CD8-positive, alpha-beta memory T cell (primary cell): Measurements from ENCODE around the gene POU2F3. TPM values are rescaled to one million over a fixed set of nuclear protein-coding genes. Genes with fewer than 3 reads are reported as not detected.
"Not testable (repeated sequence)": the region's sequence is repeated elsewhere in the genome, so short reads cannot be mapped to it uniquely, and the experiment has no call there.

Experiments
- CTCF ChIA-PET: fragments of 350-600 bp; sonication (Branson Sonifier 250); formaldehyde crosslinking; loops from one replicate; lab custom pipeline; 2021; ENCODE audit warnings: antibody characterized with exemption; lab: Charles Lee
- POLR2A ChIA-PET: fragments of 350-600 bp; sonication (Branson Sonifier 250); formaldehyde crosslinking; loops from one replicate; lab custom pipeline; 2021; ENCODE audit warnings: antibody characterized with exemption; lab: Charles Lee
- DNase-seq, 5 donors: peaks; one replicate each; pipeline versions ENCODE4 v3.0.0 to v3.0.0-alpha.2; 2020 to 2022; ENCODE audit warnings: mixed read lengths in 1 of 5
- H3K27ac ChIP-seq: one replicate; pipeline ENCODE4 v1.7.0; 2013; ENCODE audit warnings: low read depth, mild to moderate bottlenecking, low read length, moderate library complexity
- H3K27me3 ChIP-seq: 2 replicates; pipeline ENCODE4 v1.7.0; 2013; ENCODE audit warnings: low read length, mild to moderate bottlenecking; ENCODE audit not compliant: insufficient read depth, poor library complexity, severe bottlenecking
- H3K36me3 ChIP-seq: 2 replicates; pipeline ENCODE4 v1.7.0; 2013; ENCODE audit warnings: mild to moderate bottlenecking, low read length, moderate library complexity; ENCODE audit not compliant: insufficient read depth
- H3K4me1 ChIP-seq: 2 replicates; pipeline ENCODE4 v1.7.0; 2013; ENCODE audit warnings: mild to moderate bottlenecking, low read length, moderate library complexity; ENCODE audit not compliant: insufficient read depth
- H3K4me3 ChIP-seq: 2 replicates; pipeline ENCODE4 v1.7.0; 2013; ENCODE audit warnings: mild to moderate bottlenecking, low read length
- H3K9me3 ChIP-seq: 2 replicates; pipeline ENCODE4 v1.7.0; 2013; ENCODE audit warnings: mild to moderate bottlenecking, low read length
- H3K27ac Mint-ChIP-seq, 8 donors: one replicate each; pipeline ENCODE4 v1.8.0; 2020 to 2021; ENCODE audit warnings: mixed read lengths in 8 of 8, mild to moderate bottlenecking in 6 of 8, inconsistent platforms in 3 of 8, moderate library complexity in 3 of 8
- H3K27me3 Mint-ChIP-seq, 2 donors: one replicate each; pipeline ENCODE4 v1.8.0; 2020 to 2021; ENCODE audit warnings: mixed read lengths in 2 of 2, mild to moderate bottlenecking in 1 of 2, moderate library complexity in 1 of 2
- H3K36me3 Mint-ChIP-seq, 3 donors: one replicate each; pipeline ENCODE4 v1.8.0; 2020 to 2021; ENCODE audit warnings: mixed read lengths in 3 of 3, inconsistent platforms in 1 of 3, mild to moderate bottlenecking in 1 of 3
- H3K4me1 Mint-ChIP-seq, 3 donors: one replicate each; pipeline ENCODE4 v1.8.0; 2020 to 2021; ENCODE audit warnings: mixed read lengths in 3 of 3, inconsistent platforms in 1 of 3, mild to moderate bottlenecking in 1 of 3
- H3K4me3 Mint-ChIP-seq, 7 donors: one replicate each; pipeline ENCODE4 v1.8.0; 2020 to 2021; ENCODE audit warnings: mixed read lengths in 7 of 7, mild to moderate bottlenecking in 6 of 7, moderate library complexity in 4 of 7, inconsistent platforms in 2 of 7
- H3K9me3 Mint-ChIP-seq, 5 donors: one replicate each; pipeline ENCODE4 v1.8.0; 2020 to 2022; ENCODE audit warnings: mixed read lengths in 5 of 5, mild to moderate bottlenecking in 3 of 5, moderate library complexity in 2 of 5, inconsistent platforms in 1 of 5
- polyA plus RNA-seq: library from polyadenylated mRNA; unstranded; fragments of 300-500 nt; fragmentation: Illumina TruSeq; gene quantifications from one replicate; pipeline ENCODE4 v1.2.3, GENCODE V29; 2021
- total RNA-seq, 2 experiments: library from RNA; stranded (reverse); gene quantifications; one replicate each; pipeline ENCODE4 v1.2.3, GENCODE V29; 2021

The POU2F3 gene
- total and polyA plus RNA-seq, 3 experiments from 2014 or later = not detected

DNA sequence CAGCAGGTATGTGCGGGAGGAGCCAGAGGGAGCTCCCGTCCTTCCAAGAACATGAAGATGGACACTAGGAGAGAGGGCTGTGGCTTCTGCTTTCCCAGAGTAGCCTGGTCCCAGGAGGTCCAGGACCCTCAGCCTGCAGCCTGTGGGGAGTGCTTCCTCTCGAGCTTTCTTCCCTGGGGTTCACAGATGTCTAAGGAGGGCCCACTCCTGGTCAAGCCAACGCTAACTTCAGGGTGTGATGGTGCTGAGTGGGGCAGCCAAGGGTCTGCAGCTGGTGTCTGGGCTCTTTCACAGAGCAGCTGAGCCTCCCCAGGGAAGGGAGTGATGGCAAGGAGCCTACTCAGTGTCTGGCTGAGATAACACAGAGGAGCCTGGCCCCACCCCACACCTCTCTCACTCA is 3.3 kb downstream of the POU2F3 start:
- Mint-ChIP-seq H3K27ac (no peak overlapping the region), H3K4me1 (peaks cover under 1 to 7% (median 4%) of the 10 kb centered on the region in 3 donors), H3K27me3 (peaks cover 31 to 60% of the 10 kb centered on the region in 2 donors), H3K9me3 (no peaks in the 10 kb centered on the region), H3K4me3 (no peak overlapping the region), H3K36me3 (no peaks in the 10 kb centered on the region)
- no peaks in the 10 kb centered on the region for H3K9me3 ChIP-seq
- H3K36me3 ChIP-seq = no peaks in the 10 kb centered on the region
- no peaks in the 10 kb centered on the region for H3K4me1 ChIP-seq
- H3K4me3 ChIP-seq = no peak overlapping the region
- CTCF ChIA-PET = no interaction called here
- H3K27me3 ChIP-seq = peaks cover 8% of the 10 kb centered on the region
- DNase-seq = no peak
- no peak overlapping the region for H3K27ac ChIP-seq
- POLR2A ChIA-PET = no interaction called here

DNA sequence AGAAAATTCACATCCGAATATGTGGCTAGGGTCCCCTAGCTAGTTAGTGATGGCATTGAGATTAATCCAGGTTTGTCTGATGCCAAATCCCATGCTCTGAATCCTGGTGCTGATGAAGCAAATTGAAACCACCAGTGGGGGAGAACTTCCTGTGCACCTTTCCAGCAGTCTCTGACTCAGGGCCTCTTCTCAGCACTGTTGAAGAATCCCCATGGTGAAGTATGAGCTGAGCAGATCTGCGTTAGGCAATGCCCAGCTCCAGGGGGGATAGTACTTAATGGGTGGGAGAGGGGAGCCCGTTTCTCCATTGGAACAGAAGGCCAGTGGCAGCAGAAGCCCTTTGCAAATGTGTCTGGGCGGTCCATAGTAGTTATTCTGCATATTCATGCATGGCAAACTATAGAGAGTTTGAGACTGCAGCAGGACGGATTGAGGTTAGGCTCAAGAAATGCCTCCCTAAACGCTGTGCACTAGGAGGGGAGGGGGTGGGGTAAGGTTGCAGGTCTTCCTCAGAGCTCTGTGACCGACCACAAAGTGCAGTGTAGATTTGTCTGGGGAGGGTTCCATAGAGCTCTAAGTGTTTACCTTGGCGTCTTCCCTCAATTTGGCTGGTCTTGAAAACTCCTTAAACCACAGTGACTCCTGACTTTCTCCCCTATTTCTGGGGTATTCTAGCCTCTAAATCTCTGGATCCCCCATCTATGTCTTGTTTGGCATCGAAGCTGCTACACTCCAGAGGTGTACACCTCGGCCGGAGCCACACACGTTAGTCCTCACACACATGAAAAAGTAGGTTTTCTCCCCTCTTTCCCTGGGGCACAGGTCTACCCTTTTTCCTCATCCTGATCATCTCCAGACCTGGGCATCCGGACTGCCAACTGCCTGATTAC is 4.8 kb downstream of the POU2F3 start:
- H3K27me3 Mint-ChIP-seq = peaks cover 25 to 50% of the 10 kb centered on the region in 2 donors

DNA sequence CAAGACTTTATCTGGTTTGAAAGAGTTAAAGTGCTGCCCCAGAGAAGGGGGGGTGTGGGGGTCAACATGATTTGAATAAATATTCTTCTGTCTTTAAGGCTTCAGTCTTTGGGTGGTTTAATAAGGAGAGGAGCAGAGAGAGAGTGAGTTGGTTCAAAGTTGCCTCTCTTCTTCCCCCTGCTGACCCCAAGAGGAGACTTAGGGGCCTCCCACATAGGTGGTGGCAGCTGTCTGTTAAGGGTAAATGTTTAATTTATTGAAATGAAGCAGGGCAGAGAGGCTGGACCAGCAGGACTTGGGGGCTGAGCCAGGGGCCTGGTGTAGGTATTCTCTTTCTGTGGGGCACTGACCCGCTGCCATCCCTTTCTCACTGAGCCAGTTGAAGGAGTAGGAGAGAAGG is 5.5 kb downstream of the POU2F3 start:
- DNase-seq = no peak
- Mint-ChIP-seq H3K27me3 (peaks cover 22 to 53% of the 10 kb centered on the region in 2 donors), H3K36me3 (no peaks in the 10 kb centered on the region), H3K4me3 (no peak overlapping the region), H3K9me3 (no peaks in the 10 kb centered on the region), H3K4me1 (peaks cover 8 to 26% (median 13%) of the 10 kb centered on the region in 3 donors), H3K27ac (no peak overlapping the region)
- ChIA-PET POLR2A (no interaction called here), CTCF (no interaction called here)
- Histone ChIP-seq H3K27me3 (no peaks in the 10 kb centered on the region), H3K9me3 (no peaks in the 10 kb centered on the region), H3K4me3 (no peak overlapping the region), H3K4me1 (no peaks in the 10 kb centered on the region), H3K27ac (no peak overlapping the region), H3K36me3 (no peaks in the 10 kb centered on the region)

More for the DNA sequence above, 4.8 kb downstream of the POU2F3 start:
- POLR2A ChIA-PET = no interaction called here
- H3K27ac ChIP-seq = no peak overlapping the region
- no peak overlapping the region for H3K4me3 ChIP-seq
- H3K36me3 ChIP-seq = no peaks in the 10 kb centered on the region
- no peaks in the 10 kb centered on the region for H3K36me3 Mint-ChIP-seq
- peaks cover 9 to 20% (median 13%) of the 10 kb centered on the region in 3 donors for H3K4me1 Mint-ChIP-seq
- H3K4me3 Mint-ChIP-seq = no peak overlapping the region
- no peak for DNase-seq
- H3K27me3 ChIP-seq = no peaks in the 10 kb centered on the region
- H3K27ac Mint-ChIP-seq = no peak overlapping the region
- no peaks in the 10 kb centered on the region for H3K9me3 Mint-ChIP-seq
- H3K4me1 ChIP-seq = no peaks in the 10 kb centered on the region
- CTCF ChIA-PET = no interaction called here
- no peaks in the 10 kb centered on the region for H3K9me3 ChIP-seq

DNA sequence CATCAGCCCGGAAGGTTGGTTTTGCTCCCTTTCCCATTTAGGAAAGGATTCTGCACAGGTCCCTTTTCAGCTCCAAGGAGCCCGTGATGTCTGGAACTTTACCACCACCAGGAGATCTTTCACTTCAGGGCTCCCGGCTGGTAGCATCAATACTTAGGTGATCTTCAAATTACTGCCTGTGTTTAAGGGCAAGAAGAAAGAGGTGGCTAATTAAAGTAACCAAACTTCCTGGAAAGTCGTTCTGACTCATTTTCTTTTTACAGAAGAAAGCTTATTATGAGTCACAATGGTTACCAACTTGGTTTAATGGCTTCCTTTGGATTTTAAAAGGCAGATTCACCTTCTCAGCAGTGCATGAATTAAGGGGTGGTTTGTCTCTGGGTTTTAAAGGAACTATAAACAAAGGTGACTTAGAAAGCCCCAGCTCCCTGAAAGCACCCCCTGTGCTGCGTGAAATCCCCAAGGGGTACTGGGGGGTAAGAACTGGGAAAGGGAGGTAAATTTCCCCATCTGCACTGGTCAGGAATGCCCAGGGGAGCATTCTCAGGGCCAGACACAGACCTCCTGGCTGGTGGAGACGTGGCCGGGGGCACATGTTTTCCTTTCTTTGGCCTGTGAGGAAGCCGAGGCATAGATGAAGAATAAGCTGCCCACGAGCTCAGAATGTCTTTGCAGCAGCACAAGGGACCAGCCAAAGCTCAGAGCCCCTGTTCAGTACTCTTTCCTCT is 8.8 kb downstream of the POU2F3 start:
- Mint-ChIP-seq H3K27me3 (peaks cover 13 to 38% of the 10 kb centered on the region in 2 donors), H3K9me3 (no peaks in the 10 kb centered on the region), H3K27ac (no peak overlapping the region), H3K4me1 (peaks cover 6 to 26% (median 13%) of the 10 kb centered on the region in 3 donors), H3K4me3 (peak overlapping the region in 1 of 7 donors; percentile 34), H3K36me3 (no peaks in the 10 kb centered on the region)
- Histone ChIP-seq H3K36me3 (no peaks in the 10 kb centered on the region), H3K9me3 (no peaks in the 10 kb centered on the region), H3K4me1 (no peaks in the 10 kb centered on the region), H3K27ac (no peak overlapping the region), H3K4me3 (no peak overlapping the region), H3K27me3 (no peaks in the 10 kb centered on the region)
- no peak for DNase-seq
- ChIA-PET POLR2A (no interaction called here), CTCF (interaction anchor here (1.3 to 2.6 kb wide), 2 partner anchors 9 to 12 kb away, joined by 3 to 8 read pairs; no protein-coding TSS in a partner anchor)

DNA sequence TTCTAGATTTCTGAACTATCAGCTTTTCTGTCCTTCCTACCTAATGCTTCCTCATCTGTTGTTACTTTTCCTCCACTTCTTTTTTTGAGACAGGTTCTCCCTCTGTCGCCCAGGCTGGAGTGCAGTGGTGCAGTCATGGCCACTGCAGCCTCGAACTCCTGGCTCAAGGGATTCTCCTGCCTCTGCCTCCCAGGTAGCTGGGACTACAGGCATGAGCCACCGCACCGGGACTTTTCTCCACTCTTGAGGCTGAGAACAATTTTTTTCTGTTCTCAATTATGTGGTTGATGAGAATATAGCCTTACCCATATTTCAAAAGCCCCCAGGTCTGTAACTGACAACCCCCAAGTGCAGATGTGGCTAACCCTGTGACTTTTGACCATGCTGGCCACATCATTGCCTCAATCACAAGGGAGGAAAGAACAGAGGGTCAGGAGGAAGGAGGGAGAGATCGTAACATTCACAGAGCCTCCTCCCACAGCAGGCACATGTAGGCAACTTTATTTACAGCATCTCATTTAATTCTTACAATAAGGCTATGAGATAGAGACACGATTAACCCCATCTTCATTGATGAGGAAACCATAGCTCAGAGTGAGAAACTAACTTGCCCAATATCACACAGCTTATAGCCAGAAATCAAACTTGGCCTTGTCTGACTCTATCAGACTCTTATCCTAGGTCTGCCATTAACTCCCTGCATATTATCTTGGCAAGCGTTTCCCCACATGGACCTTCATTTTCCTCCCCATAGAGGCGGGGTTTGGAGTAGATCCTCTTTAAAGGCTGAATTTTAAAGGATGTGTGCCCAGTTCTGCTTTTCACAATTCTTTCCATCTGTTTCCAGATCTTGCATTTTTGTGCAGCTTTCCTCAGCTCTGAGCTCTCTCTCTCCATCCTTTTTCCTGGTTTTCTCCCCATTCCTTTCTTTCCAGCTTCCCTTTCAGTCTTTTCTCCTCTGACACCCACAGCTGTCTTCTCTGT is 9.6 kb downstream of the POU2F3 start:
- peaks cover 6 to 26% (median 13%) of the 10 kb centered on the region in 3 donors for H3K4me1 Mint-ChIP-seq
- POLR2A ChIA-PET = no interaction called here

DNA sequence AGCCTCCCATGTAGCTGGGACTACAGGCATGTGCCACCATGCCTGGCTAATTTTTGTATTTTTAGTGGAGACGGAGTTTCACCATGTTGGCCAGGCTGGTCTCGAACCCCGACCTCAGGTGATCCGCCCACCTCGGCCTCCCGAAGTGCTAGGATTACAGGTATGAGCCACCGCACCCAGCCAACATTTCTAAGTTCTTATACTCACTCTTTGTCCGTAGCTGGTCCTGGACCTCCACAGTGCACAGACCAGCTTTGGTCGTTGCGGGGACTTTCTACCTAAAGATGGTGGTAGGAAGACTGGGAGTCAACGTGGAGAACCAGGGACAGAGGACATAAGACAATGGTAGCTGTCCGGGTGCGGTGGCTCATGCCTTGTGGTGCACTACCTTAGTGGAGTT is 13.4 kb downstream of the POU2F3 start:
- H3K36me3 Mint-ChIP-seq, H3K4me1 ChIP-seq, H3K27ac ChIP-seq, H3K9me3 Mint-ChIP-seq, POLR2A ChIA-PET, H3K4me3 Mint-ChIP-seq, DNase-seq, CTCF ChIA-PET, H3K4me3 ChIP-seq, H3K27me3 ChIP-seq, H3K9me3 ChIP-seq, H3K36me3 ChIP-seq: not testable (repeated sequence)
- Mint-ChIP-seq H3K4me1 (peaks cover 8 to 21% (median 11%) of the 10 kb centered on the region in 3 donors), H3K27ac (peak overlapping the region in 1 of 8 donors; percentile 41), H3K27me3 (peaks cover 18 to 61% of the 10 kb centered on the region in 2 donors)

More for the DNA sequence above, 9.6 kb downstream of the POU2F3 start:
- no peak overlapping the region for H3K4me3 ChIP-seq
- CTCF ChIA-PET = interaction anchor here (1.3 to 2.6 kb wide), 2 partner anchors 8 to 13 kb away, joined by 3 to 8 read pairs; no protein-coding TSS in a partner anchor
- no peaks in the 10 kb centered on the region for H3K36me3 ChIP-seq
- Mint-ChIP-seq H3K36me3 (no peaks in the 10 kb centered on the region), H3K27me3 (peaks cover 10 to 39% of the 10 kb centered on the region in 2 donors), H3K27ac (no peak overlapping the region), H3K9me3 (no peaks in the 10 kb centered on the region), H3K4me3 (no peak overlapping the region)
- H3K27me3 ChIP-seq = no peaks in the 10 kb centered on the region
- H3K9me3 ChIP-seq = no peaks in the 10 kb centered on the region
- DNase-seq = no peak
- no peaks in the 10 kb centered on the region for H3K4me1 ChIP-seq
- H3K27ac ChIP-seq = no peak overlapping the region

DNA sequence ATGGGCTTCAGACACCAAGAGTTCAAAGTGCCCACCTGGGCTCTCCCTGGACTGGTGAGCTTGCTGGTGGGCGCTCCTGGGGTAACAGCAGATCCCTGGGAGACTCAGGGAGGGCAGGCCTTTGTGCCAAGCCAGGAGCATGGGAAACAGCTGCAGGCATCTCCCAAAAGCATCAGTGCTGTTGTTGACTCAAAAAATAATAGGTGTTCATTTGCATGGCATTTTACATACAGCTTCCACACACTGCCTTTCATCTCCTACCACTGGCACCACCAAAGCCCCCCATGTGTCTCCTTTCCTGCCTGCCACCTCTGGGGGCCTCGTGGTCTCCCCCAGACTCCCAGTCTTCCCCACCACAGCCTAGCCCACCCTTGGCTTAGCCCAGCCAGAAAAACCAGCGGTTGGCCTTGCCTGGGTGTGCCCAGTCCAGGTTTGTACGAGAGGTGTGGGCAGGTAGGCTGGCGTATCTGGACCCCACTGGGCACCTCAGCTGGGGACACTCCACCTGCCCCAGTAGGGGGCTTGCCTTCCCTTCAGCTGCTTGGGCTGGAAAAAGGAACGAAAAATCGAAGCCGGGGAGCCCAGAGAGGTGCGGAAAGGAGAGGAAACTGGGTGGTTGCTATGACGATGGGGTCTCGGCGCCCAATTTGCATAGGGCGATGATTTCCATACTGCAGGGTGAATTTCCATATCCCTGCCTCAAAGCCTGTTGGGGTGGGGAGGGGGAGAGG is 15.0 kb downstream of the POU2F3 start:
- no peak overlapping the region for H3K4me3 ChIP-seq
- peaks cover 20 to 65% of the 10 kb centered on the region in 2 donors for H3K27me3 Mint-ChIP-seq
- no peaks in the 10 kb centered on the region for H3K9me3 Mint-ChIP-seq
- CTCF ChIA-PET = no interaction called here
- H3K4me3 Mint-ChIP-seq = no peak overlapping the region
- no peak overlapping the region for H3K27ac Mint-ChIP-seq
- POLR2A ChIA-PET = no interaction called here
- H3K4me1 ChIP-seq = no peaks in the 10 kb centered on the region
- H3K9me3 ChIP-seq = no peaks in the 10 kb centered on the region
- no peaks in the 10 kb centered on the region for H3K36me3 Mint-ChIP-seq
- peaks cover 3% of the 10 kb centered on the region for H3K27me3 ChIP-seq
- H3K27ac ChIP-seq = no peak overlapping the region
- H3K36me3 ChIP-seq = no peaks in the 10 kb centered on the region
- DNase-seq = no peak
- peaks cover 0 to 7% (median 2%) of the 10 kb centered on the region in 3 donors for H3K4me1 Mint-ChIP-seq
